GM19468 (cell line): ENCODE results near the gene ABLIM2.

Source experiments
- ATAC-seq: cut with Tn5 transposase; IDR thresholded peaks from one replicate; pipeline ENCODE4 v1.9.1; 2021; ENCODE audit warnings: mild to moderate bottlenecking, moderate library complexity, moderate number of reproducible peaks; ENCODE audit not compliant: unreplicated experiment; ENCODE audit errors: extremely low read depth

The ABLIM2 gene

DNA sequence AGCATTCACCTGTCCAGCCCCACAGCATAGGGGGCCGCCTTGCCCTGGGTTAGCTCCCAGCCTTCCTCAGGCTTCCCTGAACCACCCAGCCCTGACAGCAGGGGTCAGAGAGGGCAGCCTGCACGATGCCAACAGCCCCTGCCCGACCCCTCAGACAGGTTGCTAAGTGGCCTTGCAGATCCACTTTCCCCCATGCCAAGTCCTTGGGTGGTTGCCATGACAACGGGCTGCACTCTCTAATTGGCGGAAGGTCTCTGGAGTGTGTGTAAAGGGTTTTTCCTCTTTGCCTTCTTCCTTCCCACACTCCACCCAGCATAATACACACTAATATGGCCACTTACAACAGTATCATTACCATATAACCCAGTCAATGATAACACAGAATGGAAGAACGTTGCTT, 119.3 kb downstream of the ABLIM2 start:
- ATAC-seq, result no peak

DNA sequence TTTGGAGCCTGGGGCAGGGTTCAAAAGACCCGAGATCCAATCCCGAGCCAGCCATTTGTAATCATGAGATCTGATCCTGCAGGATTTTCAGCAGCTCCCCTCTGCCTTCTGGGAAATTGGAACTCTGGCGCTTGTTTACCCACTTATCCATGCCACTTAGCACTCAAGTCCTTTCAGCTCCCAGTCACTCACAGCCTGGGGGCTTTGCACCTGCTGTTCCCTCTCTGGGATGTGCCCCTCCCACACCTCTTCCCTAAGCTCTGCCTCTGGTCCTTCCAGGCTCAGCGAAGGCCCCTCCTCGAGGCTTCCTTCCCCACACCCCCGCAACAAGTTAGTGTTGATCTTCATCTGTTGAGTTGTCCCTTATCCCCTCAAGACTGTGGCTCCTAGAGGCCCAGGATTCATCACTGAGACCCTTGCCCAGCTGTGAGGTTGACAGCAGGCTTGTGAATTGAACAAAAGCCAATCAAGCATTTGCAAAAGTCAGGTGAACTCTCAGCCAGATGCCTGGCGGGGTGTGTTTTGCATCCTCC, 119.8 kb downstream of the ABLIM2 start:
- no peak for ATAC-seq

DNA sequence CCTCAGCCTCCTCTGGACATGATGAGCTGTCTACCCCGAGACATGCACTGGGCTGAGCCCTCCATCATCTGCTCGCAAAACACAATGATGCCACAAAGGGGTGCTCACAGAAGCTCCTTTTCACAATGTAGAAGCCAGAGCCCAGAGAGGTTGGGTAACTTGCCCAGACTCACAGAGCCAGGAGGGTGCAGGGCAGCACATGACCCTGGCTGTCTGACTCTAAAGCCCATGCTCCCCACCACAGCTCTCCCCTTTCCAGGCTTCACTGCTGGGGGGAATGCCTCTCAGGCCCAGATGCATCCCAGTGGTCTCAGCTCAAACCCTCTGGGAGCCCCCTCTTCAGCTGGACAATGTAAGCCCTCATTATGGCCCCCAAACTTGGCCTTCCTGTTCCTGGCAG, 120.5 kb downstream of the ABLIM2 start:
- no peak for ATAC-seq

DNA sequence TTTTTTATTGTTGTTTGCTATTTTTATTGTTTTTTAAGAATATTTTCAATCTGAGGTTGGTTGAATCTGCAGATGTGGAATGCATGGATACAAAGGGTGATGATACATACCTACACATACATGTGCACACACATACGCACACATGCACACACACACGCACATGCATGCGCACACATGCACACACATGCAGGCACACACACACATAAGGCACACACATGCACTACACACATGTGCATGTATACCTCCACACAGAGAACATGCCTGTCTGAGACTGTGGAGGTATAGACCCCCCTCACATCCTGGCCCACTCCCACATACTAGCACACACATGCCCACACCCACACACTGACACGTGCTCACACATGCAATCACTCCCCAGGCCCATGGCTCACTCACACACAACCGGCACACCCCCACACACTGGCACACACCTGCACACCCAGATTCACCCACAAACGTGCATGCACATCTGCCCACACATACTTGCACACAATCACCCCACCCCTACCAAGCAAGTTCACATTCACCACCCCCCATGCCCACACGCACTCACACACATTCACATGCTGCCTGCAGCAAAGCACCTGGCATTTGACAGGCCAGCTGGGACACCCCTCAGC, 121.4 kb downstream of the ABLIM2 start:
- ATAC-seq, result no peak

DNA sequence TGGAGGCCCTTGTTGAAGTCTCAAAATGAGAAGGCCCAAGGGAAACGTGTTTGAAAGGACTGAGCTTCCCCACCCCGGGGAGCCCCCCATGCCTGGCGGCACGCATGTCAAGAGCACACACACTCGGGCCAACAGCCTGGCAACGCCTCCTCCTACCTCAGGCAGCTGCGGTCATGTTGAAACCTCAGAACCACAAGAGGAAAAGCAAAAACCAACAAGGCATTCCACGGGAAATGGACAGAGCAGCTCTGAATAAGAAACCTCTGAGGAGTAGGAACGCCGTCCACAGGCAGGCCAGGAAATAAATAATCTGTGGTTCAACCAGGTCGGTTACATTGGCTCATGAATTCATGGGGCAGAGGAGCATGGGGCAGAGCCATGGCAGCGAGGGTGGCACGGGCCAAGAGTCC, 123.2 kb downstream of the ABLIM2 start:
- ATAC-seq, result no peak

DNA sequence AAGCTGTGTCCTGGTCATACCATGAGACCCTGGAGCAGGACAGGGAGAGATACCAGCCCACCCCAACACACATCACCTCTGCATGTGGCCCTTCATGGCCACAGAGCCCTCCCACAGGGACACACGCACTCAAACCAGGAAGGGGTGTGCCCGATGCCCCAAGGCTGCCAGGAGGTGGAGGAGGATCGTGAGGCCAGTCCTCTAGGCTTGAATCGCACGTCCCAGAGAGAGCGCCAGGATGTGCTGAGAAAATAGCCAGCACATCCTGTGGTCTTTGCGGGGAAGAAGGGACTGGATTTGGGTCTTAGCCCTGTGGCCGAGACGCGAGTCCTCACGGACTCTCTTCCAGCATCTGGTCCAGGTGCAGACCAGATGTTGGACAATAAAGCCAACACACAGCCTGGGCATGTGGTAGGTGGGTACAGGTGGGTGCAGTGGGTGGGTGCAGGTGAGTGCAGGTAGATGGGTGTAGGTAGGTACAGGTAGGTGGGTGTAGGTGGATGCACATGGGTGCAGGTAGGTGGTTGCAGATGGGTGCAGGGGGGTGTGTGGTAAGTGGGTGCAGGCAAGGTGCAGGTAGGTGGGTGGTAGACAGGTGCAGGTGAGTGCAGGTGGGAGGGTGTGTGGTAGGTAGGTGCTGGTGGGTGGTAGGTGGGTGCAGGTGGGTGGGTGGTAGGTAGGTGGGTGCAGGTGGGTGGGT, 124.6 kb downstream of the ABLIM2 start:
- no peak for ATAC-seq

DNA sequence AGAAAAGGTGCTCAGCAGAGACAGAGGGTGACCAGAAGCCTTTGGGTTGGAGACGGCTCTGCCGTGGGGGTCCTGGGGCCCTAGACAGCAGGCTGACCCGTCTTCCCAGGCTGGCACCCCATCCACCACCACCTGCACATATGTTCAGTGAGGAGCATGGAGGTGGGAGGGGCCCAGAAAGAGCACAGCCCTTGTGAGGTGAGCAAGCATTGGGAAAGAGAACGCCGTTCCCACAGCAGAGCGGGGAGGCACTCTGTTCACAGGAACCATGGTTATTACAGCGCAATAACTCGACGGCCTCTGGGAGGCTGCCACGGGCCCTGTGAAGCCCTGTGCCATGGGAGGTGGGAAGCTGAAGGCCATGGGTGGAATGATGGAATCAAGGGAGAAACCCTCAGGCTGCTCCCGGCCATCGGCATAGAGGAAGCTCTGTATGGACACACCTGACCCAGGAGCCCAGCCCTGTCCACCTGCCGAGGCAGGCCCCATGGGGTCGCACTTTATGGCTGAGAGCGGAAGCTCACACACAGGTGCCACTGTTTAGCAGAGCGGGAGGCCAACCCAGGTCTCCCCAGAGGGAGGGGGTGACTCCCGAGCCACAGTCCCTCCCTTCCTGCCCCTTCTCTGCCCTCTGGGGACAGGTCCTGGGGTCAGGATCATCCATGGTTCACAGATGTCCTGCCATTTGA, 125.4 kb downstream of the ABLIM2 start:
- no peak for ATAC-seq

DNA sequence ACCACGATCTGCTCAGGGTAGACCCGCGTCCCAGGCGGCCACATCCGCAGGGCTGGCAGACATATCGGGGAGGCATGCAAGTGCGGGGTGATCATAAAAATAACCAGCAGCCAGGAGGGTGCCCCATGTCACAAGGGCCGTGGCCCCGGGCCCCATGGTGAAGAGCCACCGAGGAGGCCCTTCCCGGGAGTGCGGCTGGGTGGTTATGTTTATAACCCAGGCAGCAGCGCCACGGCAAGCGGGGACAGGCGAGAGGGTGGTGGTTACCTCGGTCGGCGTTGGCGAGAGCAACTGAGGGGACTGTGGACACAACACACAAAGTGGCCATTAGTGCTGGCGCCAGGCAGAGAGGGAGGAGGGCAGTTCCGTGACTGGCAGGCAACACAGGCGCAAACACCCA, 126.2 kb downstream of the ABLIM2 start:
- ATAC-seq, result no peak

DNA sequence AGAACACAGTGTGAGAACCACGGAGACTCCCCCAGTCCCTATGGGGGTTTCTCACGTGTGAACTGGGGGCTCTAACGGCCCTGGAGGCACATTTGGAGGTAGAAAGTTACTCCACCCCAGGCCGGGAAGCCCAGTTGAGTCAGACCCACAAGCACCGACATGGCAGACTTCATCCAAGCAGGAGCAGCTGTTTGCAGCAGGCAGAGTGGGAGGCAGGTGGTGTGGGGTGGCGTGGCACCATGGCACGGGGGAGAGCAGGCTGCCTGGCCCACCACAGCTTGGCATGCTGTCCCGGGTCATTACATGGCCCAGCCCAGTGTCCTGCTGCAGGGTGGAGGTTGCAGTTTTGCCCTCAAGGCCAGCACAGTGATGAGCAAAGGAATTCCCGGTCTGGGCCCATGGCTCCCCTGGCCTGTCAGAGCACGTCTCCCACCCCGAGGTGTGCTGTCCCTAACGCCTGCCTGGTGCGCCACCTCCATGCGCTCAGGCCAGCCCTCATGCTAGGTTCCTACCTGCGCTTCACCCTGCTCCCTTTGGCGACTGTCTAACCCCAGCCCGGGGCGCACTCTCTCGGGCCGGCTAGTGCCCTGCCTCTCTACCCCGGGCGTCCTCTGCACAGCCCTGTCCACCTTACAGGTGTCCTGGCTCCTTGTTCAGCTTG, 128.4 kb downstream of the ABLIM2 start:
- no peak for ATAC-seq

DNA sequence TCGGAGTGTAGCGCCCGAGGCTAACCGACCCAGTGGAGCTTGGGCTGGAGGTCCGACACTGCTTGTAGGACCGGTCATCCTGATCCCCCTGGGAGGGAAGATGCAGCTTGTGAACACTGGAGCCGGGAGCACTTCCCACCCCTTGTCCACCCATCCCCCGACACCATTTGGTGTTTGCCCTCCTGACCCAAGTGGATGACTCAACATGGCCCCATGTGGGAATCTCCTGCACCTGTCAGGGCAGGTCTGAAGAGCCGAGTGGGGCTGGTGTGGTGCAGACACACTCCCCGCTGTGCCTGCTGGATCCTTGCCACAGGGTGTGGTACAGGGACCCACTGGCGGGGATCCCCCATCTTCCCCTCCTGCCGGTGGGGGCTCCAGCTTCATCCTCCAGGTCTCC, 128.9 kb downstream of the ABLIM2 start:
- no peak for ATAC-seq

DNA sequence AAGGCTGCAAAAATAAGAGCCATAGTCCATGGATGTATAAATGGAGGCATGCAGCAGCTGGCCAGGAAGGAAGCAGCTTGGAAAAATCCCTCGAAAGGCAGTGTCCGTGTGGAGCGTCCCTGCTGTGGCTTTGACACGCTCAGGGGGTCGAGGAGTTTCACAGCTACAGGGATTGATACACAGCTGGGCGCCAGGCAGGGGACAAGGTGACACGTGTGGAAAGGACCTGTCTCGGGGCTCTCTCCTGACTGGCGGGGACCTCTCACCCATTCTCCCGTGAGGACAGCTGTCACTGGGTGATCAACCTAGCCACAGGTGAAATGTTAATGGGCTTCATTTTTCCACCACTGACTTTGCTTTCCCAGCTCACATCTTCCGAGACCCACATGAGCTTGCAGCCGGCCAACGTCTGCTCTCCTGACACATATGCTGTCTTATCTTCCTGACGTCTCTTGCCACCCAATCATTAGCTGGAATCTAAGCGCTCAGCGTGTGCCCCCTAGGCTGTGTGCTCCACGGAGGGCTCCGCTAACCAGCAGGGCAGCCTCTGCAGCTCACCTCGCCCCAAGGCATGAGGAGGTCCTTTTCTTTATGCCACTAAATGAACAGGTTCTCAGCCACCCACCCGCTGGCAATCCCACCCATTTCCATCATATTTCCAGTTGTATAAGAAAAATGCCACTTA, 129.6 kb downstream of the ABLIM2 start:
- no peak for ATAC-seq

DNA sequence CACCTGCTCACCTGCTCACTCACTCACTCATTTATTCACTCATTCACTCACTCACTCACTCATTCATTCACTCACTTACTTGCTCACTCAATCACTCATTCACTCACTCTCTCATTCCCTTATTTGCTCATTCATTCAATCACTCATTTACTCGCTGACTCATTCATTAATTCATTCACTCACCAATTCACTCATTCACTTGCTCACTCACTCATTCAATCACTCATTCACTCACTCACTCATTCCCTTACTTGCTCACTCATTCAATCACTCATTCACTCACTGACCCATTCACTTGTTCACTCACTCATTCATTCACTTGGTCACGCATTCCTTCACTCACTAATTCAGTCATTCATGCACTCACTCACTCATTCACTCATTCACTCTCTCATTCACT, 130.2 kb downstream of the ABLIM2 start:
- ATAC-seq, result no peak

DNA sequence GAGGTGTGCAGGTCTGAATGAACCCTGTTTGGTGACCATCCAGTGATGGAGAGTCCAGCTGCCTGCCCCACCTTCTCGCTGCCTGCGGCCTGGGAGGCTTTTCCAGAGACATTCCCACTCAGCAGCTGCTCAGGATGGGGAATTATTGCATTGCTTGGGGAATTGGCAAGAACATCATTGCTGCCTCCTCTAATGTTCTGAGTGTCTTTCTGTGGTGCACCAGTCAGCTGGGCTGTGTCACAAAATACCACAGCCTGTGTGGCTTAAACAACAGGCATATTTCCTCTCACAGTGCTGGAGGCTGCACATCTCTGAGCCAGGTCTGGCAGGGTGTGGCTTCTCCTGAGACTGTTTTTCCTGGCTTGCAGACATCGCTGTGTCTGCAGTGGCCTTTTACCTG, 132.2 kb downstream of the ABLIM2 start:
- no peak for ATAC-seq

DNA sequence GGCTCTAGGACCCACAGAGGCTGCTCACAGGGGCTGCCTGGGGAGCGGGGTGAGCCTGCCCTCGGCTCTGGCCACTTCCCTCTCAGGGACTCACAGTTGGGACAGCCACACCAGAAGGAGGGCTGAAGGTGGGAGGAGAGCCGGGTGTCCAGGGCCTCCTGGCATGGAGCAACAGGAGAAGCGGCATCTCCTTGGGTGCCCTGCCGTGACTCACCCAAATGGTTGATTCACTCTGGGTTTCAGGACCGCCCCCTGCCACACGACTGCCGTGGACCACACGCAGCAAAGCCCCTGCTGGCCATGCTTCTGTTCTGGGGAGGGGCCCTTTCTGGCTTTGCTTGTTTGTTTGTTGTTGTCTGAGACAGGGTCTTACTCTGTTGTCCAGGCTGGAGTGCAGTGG, 132.9 kb downstream of the ABLIM2 start:
- ATAC-seq, result no peak

DNA sequence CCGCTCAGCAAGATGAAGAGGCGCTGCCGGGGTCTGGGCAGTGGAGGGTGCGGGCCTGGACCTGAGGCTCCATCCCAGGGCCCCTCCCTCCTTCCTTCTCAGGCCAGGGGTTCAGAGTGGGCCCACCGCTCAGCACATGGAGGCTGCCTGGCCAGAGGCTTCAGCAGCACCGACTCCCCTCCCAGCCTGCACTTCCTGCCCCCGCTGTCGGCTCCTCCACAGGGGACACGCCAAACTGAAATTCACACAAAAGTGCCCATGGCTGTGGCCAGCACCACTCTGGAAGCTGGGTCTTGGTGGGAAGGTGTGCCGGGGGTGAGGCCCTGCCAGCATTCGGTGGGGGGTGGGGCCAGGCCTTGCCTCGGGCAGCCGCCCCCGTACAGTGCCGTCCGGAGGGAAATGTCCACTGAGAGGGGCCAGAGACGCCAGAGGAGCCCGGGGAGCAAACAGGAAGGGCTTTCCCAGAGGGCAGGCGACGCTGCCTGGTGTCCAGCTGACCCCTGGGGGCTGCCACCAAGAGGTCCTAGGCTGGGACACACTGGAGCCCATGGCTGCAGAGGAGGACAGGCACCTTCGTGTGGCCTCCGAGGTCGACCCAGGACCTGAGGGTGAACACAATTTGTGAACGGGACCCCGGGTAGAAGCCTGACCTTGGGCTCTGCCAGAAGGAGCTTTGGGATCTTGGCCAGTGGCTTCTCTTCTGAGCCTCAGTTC, 134.4 kb downstream of the ABLIM2 start:
- no peak for ATAC-seq

DNA sequence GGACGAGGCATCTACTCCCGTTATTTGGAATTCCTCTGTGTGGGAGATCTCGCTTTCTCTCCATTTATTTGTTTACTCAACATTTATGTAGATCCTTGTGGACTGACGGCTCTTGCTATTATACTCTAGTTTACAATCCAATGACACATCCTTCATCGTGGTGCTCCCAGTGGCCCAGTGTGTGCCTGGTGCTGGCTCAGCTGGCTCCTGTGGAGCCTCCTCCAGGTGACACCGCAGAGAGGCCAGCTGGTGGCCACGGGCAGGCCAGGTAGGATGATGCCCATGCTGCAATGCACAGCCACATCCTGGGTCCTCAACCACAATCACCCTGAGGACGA, 134.9 kb downstream of the ABLIM2 start:
- ATAC-seq, result no peak

DNA sequence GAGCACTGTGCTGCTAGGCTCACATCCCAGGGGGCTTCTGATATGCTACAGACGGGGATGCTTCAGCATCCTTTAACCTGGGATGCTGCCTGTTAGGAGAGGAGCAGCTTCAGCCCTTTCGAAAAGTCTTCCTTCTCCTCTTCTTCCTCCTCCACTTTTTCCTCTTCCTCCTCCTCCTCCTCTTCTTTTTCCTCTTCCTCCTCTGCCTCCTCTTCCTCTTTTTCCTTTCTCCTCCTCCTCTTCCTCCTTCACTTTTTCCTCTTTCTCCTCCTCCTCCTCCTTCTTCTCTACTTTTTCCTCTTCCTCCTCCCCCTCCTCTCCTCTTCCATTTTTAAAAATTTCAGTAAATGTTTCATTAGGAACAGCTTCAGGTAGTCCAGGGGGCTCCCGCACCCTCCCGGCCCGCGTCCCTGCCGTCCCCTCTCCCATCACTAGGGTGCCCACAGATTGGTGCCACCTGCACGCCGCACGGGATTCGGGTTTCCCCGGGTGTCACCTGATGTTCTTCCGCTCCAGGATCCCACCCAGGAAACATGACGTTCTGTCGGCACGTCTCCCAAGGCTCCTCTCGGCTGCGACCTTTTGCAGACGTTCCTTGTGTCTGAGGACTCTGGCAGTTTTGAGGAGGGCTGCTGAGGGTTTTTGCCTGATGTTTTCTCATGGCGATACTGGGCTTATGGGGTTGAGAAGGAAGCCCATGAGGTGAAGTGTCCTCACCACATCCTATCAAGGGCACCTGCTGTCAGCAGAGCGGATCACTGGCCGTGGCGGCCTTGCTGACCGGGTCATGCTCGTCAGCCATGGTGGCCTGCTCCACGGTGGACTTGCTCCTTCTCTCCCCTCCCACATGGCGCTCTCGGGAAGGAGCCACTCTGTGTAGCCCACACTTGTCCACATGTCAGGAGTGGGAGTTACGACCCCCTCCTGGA, 135.6 kb downstream of the ABLIM2 start:
- ATAC-seq, result no peak

DNA sequence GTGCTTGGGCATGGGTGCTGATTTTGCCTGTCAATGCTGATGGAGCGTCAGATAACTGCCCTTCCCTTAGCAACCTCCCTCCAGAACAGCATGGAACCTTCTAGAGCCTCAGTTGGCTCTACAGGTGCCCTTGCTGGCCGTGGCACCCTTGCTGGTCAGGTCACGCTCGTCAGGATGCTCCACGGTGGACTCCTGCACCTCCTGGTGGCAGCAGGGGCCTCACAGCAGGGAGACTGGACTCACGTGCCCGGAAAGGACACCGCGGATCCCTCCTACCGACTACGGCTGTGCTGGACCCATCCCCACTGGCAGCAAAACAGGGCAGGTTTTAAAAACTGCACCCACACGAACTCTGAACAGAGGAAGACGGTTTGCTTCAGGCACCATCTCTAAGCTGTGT, 136.8 kb downstream of the ABLIM2 start:
- ATAC-seq, result no peak
